Muscle layer of duodenum (tissue), 2 donors: ENCODE results near the gene RAB11FIP2.
"Not testable (repeated sequence)": the region's sequence is repeated elsewhere in the genome, so short reads cannot be mapped to it uniquely, and the experiment has no call there.

Experiments
- H3K27ac ChIP-seq: one replicate; pipeline ENCODE4 v1.7.0; 2013; ENCODE audit warnings: mild to moderate bottlenecking, low read length
- H3K27me3 ChIP-seq: one replicate; pipeline ENCODE4 v1.7.0; 2013; ENCODE audit warnings: low read depth, mild to moderate bottlenecking, control low read depth, low read length
- H3K36me3 ChIP-seq, 2 donors: one replicate each; pipeline ENCODE4 v1.7.0; 2013; ENCODE audit warnings: low read length in 2 of 2, control low read depth in 1 of 2, mild to moderate bottlenecking in 1 of 2; ENCODE audit not compliant: insufficient read depth in 2 of 2, control insufficient read depth in 1 of 2
- H3K4me1 ChIP-seq, 2 donors: one replicate each; pipeline ENCODE4 v1.7.0; 2013; ENCODE audit warnings: low read length in 2 of 2, mild to moderate bottlenecking in 2 of 2, control low read depth in 1 of 2, moderate library complexity in 1 of 2; ENCODE audit not compliant: insufficient read depth in 2 of 2, control insufficient read depth in 1 of 2
- H3K4me3 ChIP-seq, 2 donors: one replicate each; pipeline ENCODE4 v1.7.0; 2013; ENCODE audit warnings: low read length in 2 of 2, low read depth in 1 of 2, mild to moderate bottlenecking in 1 of 2
- H3K9me3 ChIP-seq, 2 donors: one replicate each; pipeline ENCODE4 v1.7.0; 2013; ENCODE audit warnings: low read length in 2 of 2, control low read depth in 1 of 2, mild to moderate bottlenecking in 1 of 2; ENCODE audit not compliant: control insufficient read depth in 1 of 2
- donor health status: healthy.

RAB11FIP2 gene, protein sequence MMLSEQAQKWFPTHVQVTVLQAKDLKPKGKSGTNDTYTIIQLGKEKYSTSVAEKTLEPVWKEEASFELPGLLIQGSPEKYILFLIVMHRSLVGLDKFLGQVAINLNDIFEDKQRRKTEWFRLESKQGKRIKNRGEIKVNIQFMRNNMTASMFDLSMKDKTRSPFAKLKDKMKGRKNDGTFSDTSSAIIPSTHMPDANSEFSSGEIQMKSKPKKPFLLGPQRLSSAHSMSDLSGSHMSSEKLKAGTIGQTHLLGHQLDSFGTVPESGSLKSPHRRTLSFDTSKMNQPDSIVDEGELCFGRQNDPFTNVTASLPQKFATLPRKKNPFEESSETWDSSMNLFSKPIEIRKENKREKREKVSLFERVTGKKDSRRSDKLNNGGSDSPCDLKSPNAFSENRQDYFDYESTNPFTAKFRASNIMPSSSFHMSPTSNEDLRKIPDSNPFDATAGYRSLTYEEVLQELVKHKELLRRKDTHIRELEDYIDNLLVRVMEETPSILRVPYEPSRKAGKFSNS

DNA sequence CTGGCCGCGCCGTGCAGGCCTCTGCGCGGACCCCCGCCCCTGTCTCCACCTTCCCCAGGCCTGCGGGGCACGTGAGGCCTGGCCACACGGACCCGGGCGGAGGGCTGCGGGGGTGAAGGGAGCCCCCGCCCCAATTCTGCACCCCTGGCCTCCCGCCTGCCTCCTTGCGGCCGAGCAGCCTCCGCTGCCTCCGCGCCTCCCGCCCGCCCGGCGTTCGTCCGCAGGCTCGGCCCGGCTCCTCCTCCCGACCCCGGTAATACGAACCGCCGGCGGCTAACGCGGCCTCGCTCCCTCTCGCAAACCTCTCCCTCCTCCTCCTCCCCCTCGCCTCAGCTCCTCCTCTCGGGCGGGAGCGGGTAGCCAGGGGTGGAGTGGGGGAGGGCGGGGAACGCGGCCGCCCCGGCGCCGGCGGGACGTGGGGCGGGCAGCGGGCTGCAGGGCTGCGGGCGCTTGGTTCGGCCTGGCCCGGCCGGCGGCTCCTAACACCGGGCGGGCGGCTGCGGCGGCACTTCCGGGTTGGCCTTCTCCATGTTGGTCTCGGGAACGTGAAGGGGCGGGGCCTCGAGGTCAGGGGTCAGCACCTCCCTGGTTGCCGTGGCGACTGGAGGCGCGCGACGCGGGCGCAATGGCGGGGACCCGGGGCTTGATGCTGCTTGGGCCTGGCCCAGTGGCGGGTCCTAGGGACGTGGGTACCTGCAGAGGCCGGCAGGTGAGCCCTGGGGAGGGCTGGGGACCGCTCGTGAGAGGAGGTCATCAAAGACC, at the start of gene RAB11FIP2:
Gene RAB11FIP2, minus strand, starts transcription at position 547 of the 762 bp plus-strand sequence. CDS start 778 bp downstream, outside the sequence.
- Histone ChIP-seq H3K9me3 (no peaks in the 10 kb centered on the region), H3K36me3 (no peaks in the 10 kb centered on the region), H3K4me1 (peaks cover 0 to 23% of the 10 kb centered on the region in 2 donors), H3K27ac (peak within 1 kb of the TSS; percentile 58), H3K27me3 (no peaks in the 10 kb centered on the region), H3K4me3 (peak within 1 kb of the TSS; percentile 80 to 91)

DNA sequence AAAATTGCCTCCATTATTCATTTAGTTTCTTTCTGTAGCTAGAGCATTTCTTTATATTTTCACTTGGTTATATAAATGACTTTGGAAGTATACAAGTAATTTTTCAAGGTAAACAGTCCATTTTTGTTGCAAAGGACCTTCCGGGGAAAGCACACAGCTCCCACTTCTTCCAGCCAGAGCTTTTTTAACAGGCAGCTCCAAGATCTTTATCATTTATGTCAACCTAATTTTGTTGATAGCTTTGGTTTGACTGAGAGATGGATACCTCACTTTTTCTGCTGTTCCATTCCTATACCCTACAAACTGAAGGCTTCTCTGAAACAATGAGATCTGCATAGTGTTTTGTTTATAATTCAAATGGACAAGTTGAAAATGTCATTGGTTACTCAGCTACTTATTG, 49.3 kb upstream of the RAB11FIP2 start:
- H3K27me3 ChIP-seq, result no peaks in the 10 kb centered on the region

DNA sequence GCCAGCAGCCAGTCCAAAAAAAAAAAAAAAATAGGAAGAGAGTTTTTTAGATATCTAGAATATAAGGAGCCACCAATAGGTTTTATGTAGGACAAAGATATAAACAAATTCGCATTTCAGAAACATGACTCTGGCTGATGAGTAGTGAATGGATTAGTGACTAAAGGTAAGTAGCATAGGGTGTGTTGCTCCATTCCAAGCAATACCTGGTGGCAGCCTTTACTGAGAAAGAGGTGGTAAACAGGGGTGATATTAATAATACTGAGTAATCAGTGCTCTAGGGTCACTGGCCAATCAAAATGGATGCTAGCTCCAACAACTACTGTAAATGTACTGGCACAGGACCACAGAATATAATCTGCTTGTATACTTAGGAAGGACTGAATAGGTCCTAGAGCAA, 45.5 kb upstream of the RAB11FIP2 start:
- Histone ChIP-seq H3K36me3 (no peaks in the 10 kb centered on the region), H3K27me3 (no peaks in the 10 kb centered on the region), H3K4me1 (no peaks in the 10 kb centered on the region), H3K9me3 (no peaks in the 10 kb centered on the region), H3K27ac (no peak overlapping the region), H3K4me3 (no peak overlapping the region)

More for the DNA sequence above, 49.3 kb upstream of the RAB11FIP2 start:
- H3K27ac ChIP-seq, result no peak overlapping the region
- H3K36me3 ChIP-seq, result no peaks in the 10 kb centered on the region
- H3K9me3 ChIP-seq, result no peaks in the 10 kb centered on the region
- H3K4me1 ChIP-seq, result no peaks in the 10 kb centered on the region
- H3K4me3 ChIP-seq, result no peak overlapping the region

DNA sequence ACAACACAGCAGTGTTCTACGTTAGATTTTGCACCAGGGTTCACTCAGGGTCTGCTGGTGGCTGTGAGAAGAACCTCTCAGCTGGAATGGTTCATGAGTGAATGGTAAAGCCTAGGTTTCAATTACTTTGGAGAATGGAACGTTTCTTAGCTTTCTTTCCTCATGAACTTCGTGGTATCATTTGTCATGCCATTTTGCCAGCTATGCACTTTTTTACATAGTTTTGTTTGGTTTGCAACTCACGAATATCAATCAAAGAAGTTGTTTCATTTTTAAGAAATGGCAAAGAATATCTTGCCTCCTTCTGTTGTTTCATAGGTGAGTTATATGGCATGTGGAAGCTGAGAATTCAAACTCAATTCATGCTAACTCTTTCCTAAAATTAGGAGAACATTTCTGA, 34.1 kb upstream of the RAB11FIP2 start:
- no peak overlapping the region for H3K27ac ChIP-seq
- no peaks in the 10 kb centered on the region for H3K9me3 ChIP-seq
- no peaks in the 10 kb centered on the region for H3K27me3 ChIP-seq
- H3K4me1 ChIP-seq, result no peaks in the 10 kb centered on the region
- no peaks in the 10 kb centered on the region for H3K36me3 ChIP-seq
- no peak overlapping the region for H3K4me3 ChIP-seq

DNA sequence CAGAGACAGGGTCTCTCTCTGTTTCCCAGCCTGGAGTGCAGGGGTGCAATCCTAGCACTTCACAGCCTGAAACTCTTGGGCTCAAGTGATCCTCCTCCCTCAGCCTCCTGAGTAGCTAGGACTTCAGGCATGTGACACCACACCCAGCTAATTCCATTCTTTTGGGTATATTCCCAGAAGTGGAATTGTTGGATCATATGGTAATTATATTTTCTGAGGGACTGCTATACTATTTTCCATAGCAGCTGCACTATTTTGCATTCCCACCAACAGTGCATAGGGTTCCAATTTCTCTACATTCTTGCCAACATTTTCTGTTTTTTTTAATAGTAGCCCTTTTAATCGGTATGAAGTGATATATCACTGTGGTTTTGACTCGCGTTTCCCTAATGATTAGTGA, 30.0 kb upstream of the RAB11FIP2 start:
- Histone ChIP-seq H3K4me3 (no peak overlapping the region), H3K27ac (no peak overlapping the region), H3K9me3 (no peaks in the 10 kb centered on the region), H3K36me3 (no peaks in the 10 kb centered on the region), H3K27me3 (no peaks in the 10 kb centered on the region), H3K4me1 (no peaks in the 10 kb centered on the region)

DNA sequence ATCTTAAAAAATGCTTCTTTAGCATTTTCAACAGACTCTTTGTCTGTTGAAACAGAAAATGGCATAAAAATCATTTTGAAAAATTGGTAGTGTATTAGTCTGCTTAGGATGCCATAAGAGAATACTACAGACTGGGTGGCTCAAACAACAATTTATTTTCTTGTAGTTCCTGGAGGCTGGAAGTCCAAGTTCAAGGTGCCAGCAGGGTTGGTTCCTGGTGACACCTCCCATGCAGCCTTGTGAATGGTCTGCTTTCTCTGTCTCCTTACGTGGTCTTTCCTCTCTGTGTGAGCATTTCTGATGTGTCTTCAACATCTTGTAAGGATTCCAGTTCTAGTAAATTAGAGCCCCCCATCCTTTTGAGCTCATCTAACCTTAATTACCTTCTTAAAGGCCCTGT, 26.1 kb upstream of the RAB11FIP2 start:
- no peaks in the 10 kb centered on the region for H3K9me3 ChIP-seq
- H3K4me1 ChIP-seq, result no peaks in the 10 kb centered on the region
- H3K27ac ChIP-seq, result no peak overlapping the region
- no peaks in the 10 kb centered on the region for H3K27me3 ChIP-seq
- no peak overlapping the region for H3K4me3 ChIP-seq
- H3K36me3 ChIP-seq, result no peaks in the 10 kb centered on the region

DNA sequence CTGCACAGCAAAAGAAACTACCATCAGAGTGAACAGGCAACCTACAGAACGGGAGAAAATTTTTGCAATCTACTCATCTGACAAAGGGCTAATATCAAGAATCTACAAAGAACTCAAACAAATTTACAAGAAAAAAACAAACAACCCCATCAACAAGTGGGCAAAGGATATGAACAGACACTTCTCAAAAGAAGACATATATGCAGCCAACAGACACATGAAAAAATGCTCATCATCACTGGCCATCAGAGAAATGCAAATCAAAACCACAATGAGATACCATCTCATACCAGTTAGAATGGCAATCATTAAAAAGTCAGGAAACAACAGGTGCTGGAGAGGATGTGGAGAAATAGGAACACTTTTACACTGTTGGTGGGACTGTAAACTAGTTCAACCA, 20.6 kb upstream of the RAB11FIP2 start:
- not testable (repeated sequence) for H3K4me3 ChIP-seq, H3K9me3 ChIP-seq, H3K36me3 ChIP-seq, H3K4me1 ChIP-seq, H3K27ac ChIP-seq, H3K27me3 ChIP-seq

DNA sequence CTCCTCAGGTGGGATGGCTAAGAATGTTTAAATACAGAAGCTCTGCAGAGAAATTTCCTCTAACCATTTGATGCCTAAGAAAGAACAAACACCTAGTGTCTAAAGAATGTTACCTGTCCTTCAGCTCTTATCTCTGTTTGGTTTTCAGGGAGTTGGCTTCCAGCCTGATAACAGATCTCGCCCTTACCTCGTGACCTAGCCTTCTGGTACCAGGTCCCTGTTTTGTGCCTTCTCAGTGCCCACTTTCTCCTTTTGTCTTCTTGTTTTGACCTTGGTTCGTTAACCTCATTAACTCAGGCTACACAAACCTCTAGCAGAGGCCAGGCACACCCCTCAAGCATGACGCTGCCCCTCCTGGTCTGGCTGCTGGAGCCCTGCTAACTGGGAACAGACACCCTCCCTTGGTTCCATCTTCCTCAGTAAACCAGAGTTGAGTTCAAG, 16.1 kb upstream of the RAB11FIP2 start:
- Histone ChIP-seq H3K4me1 (no peaks in the 10 kb centered on the region), H3K9me3 (no peaks in the 10 kb centered on the region), H3K27me3 (no peaks in the 10 kb centered on the region), H3K36me3 (no peaks in the 10 kb centered on the region), H3K27ac (no peak overlapping the region), H3K4me3 (no peak overlapping the region)

DNA sequence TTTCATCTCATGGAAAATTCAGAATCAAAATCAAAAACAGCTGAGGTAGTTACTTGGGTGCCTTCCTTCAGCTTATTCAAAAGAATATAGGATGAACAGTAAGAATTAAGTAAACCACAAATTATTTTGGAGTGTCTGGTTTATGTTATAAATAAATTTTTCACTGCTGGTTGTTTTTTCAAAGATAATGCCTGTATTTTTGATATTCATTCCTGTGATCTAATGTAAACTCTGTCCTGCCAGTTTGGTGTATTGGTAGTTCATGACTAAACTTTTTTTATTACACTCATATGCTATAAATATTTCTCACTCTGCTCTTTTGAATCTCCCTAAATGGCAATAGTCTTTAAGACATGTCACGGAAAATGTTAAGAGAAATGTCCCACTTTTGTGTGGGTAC, 11.6 kb upstream of the RAB11FIP2 start:
- no peaks in the 10 kb centered on the region for H3K36me3 ChIP-seq
- no peaks in the 10 kb centered on the region for H3K27me3 ChIP-seq
- H3K27ac ChIP-seq, result no peak overlapping the region
- no peak overlapping the region for H3K4me3 ChIP-seq
- H3K9me3 ChIP-seq, result no peaks in the 10 kb centered on the region
- H3K4me1 ChIP-seq, result no peaks in the 10 kb centered on the region

DNA sequence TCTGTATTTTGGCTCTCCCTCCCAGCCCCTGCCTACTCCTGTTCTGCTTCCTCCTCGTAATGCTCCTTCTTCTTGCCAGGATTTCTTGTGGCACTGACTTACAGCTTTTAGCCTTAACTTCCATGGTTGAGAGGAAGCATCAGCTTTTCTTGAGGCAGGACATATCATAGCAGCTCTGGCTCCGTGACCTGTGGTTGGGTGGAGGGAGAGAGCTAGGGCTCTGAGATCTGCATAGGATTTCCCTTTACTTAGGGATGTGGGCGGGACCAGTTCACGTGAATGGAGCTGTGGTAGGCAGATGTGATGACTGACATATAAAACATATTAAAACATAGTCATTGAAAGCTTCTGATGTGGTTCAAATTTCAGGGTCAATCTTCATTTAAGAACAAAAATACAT, 10.6 kb upstream of the RAB11FIP2 start:
- H3K36me3 ChIP-seq, result no peaks in the 10 kb centered on the region
- no peaks in the 10 kb centered on the region for H3K4me1 ChIP-seq
- H3K9me3 ChIP-seq, result no peaks in the 10 kb centered on the region

DNA sequence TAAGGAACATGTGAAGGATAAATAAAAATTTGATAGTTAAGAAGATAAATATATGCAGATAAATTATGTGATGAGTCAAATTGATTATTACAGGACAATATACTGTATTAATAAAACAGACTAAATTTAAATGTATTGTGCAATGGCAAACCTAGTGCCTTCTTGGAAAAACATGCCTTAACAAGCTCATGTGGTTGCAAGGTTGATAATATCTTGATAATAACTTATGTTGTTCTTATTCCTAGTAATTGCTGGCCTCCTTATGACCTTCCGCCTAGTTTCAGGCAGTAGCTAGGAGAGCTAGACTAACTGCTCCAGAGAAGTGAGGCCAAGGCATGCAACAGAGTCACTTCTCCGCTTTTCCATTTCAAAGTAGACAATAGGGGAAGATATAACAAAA, 7.6 kb upstream of the RAB11FIP2 start:
- Histone ChIP-seq H3K4me3 (no peak overlapping the region), H3K27me3 (no peaks in the 10 kb centered on the region), H3K36me3 (no peaks in the 10 kb centered on the region), H3K4me1 (no peaks in the 10 kb centered on the region), H3K27ac (no peak overlapping the region), H3K9me3 (no peaks in the 10 kb centered on the region)

More for the DNA sequence above, 10.6 kb upstream of the RAB11FIP2 start:
- Histone ChIP-seq H3K27me3 (no peaks in the 10 kb centered on the region), H3K4me3 (no peak overlapping the region), H3K27ac (no peak overlapping the region)
